K562 (cell line): ENCODE results near the gene CFAP221. TPM values are rescaled to one million over a fixed set of nuclear protein-coding genes. Genes with fewer than 3 reads are reported as not detected.

ENCODE experiments used
- ATAC-seq: fragments of 200-7000 bp; cut with Tn5 transposase; 3 replicates; pipeline ENCODE4 v1.9.1; 2020; ENCODE audit warnings: moderate library complexity
- BruUV-seq: library from RNA; stranded (reverse); fragments of 400-500 nt; replicated peaks from 2 replicates; lab custom pipeline; 2021; lab: Mats Ljungman, UMichigan
- CTCF ChIA-PET: fragments of 300-600 bp; formaldehyde crosslinking; extraction: SDS; loops from one replicate; lab custom pipeline; 2021; ENCODE audit warnings: low intra/inter-chr PET ratio; lab: Yijun Ruan, JAX
- POLR2A ChIA-PET: fragments of 300-600, 350-650 bp; sonication (Branson Sonifier 250); formaldehyde crosslinking; extraction: SDS; loops from one replicate; lab custom pipeline; 2021; ENCODE audit warnings: antibody characterized with exemption, inconsistent platforms; lab: Yijun Ruan, JAX
- DNase-seq, 4 experiments: peaks; one replicate each; pipeline versions ENCODE4 v3.0.0 to v3.0.0-alpha.2; 2011 to 2018; ENCODE audit warnings: low spot score in 3 of 4, mixed read lengths in 3 of 4; ENCODE audit errors: extremely low read depth in 1 of 4
- FAIRE-seq: peaks from 2 replicates; lab custom pipeline; 2011; peaks lifted over from hg19 to GRCh38; lab: Jason Lieb, UNC
- H2AFZ ChIP-seq: 2 replicates; pipeline ENCODE4 v1.6.0; 2011; ENCODE audit warnings: low read depth, low read length, control low read depth, inconsistent platforms
- H3K27ac ChIP-seq: fragments of 200-600 bp; 3 replicates; pipeline ENCODE4 v1.8.0; 2011; ENCODE audit warnings: low read depth, mild to moderate bottlenecking, control low read depth, inconsistent platforms, low read length, moderate library complexity, mixed read lengths; ENCODE audit errors: extremely low read depth
- H3K27me3 ChIP-seq, 2 experiments: fragments of 300-600 bp in 1 of 2; 2 replicates in 1 of 2; 3 replicates in 1 of 2; pipeline versions ENCODE4 v1.6.0 to v1.8.0; 2011; ENCODE audit warnings: inconsistent platforms in 2 of 2, low read length in 2 of 2, mild to moderate bottlenecking in 1 of 2, mixed read lengths in 1 of 2, moderate library complexity in 1 of 2; ENCODE audit not compliant: control insufficient read depth in 2 of 2, insufficient read depth in 2 of 2
- H3K36me3 ChIP-seq: fragments of 300-600 bp; 3 replicates; pipeline ENCODE4 v1.8.0; 2011; ENCODE audit warnings: mild to moderate bottlenecking, low read length, inconsistent platforms; ENCODE audit not compliant: control insufficient read depth, insufficient read depth
- H3K4me1 ChIP-seq, 2 experiments: fragments of 200-600 bp in 1 of 2; replicated peaks in 1 of 2; 2 replicates in 1 of 2; 3 replicates in 1 of 2; pipeline versions ENCODE4 v1.5.1 to v1.8.0; 2011; ENCODE audit warnings: inconsistent platforms in 2 of 2, low read length in 2 of 2, mild to moderate bottlenecking in 1 of 2, mixed read lengths in 1 of 2, moderate library complexity in 1 of 2; ENCODE audit not compliant: control insufficient read depth in 2 of 2, insufficient read depth in 2 of 2
- H3K4me2 ChIP-seq: 2 replicates; pipeline ENCODE4 v1.6.1; 2011; ENCODE audit warnings: low read length, control low read depth, inconsistent platforms, mixed read lengths; ENCODE audit not compliant: insufficient read depth
- H3K4me3 ChIP-seq: fragments of 200-600 bp; sonication (generic), shearing (Covaris generic); 2 replicates; pipeline ENCODE4 v1.5.1; 2016; ENCODE audit warnings: control low read depth, inconsistent platforms
- H3K79me2 ChIP-seq: fragments of 200-600 bp; 3 replicates; pipeline ENCODE4 v1.8.0; 2011; ENCODE audit warnings: low read length, inconsistent platforms; ENCODE audit not compliant: control insufficient read depth, insufficient read depth
- H3K9ac ChIP-seq, 2 experiments: 2 replicates each; pipeline versions ENCODE4 v1.6.0 to v1.6.1; 2011; ENCODE audit warnings: low read depth in 2 of 2, low read length in 2 of 2, control low read depth in 1 of 2, inconsistent platforms in 1 of 2, mild to moderate bottlenecking in 1 of 2, mixed read lengths in 1 of 2; ENCODE audit not compliant: insufficient read depth in 1 of 2
- H3K9me1 ChIP-seq: one replicate; pipeline ENCODE4 v1.6.0; 2011; ENCODE audit warnings: inconsistent platforms, mild to moderate bottlenecking, low read length, moderate library complexity; ENCODE audit not compliant: control insufficient read depth, insufficient read depth
- H3K9me3 ChIP-seq: replicated peaks from 2 replicates; pipeline ENCODE4 v1.5.1; 2011; ENCODE audit warnings: low read depth, low read length, inconsistent platforms; ENCODE audit not compliant: control insufficient read depth, insufficient read depth
- H4K20me1 ChIP-seq: replicated peaks from 2 replicates; pipeline ENCODE4 v1.6.1; 2011; ENCODE audit warnings: low read length, inconsistent platforms, mixed read lengths; ENCODE audit not compliant: control insufficient read depth, insufficient read depth
- CBFA2T2 ChIP-seq: fragments of 450-650 bp; conservative IDR thresholded peaks from 2 replicates; pipeline ENCODE4 v1.6.1; 2017; ENCODE audit warnings: mild to moderate bottlenecking
- ELK1 ChIP-seq: sonication (generic); formaldehyde crosslinking; IDR thresholded peaks from 2 replicates; pipeline ENCODE4 v1.8.1; 2022; ENCODE audit warnings: missing genetic modification reagents
- TSHZ1 ChIP-seq: fragments of 250-450 bp; sonication (Bioruptor Pico); IDR thresholded peaks from 2 replicates; pipeline ENCODE4 v1.4.0; 2020; ENCODE audit warnings: mild to moderate bottlenecking, moderate library complexity
- ZNF212 ChIP-seq: fragments of 450-650 bp; formaldehyde crosslinking; IDR thresholded peaks from 2 replicates; pipeline ENCODE4 v1.4.0; 2020; ENCODE audit warnings: mild to moderate bottlenecking
- WGBS: fragments of 100-300 bp; shearing (Covaris generic); methylation state at CpG from one replicate; pipeline ENCODE4 v1.1.6; 2016; ENCODE audit warnings: low coverage, mixed read lengths; ENCODE audit not compliant: insufficient coverage; ENCODE audit errors: missing lambda C conversion rate; 5-methylcytosine and 5-hydroxymethylcytosine counted together
- in situ Hi-C: fragments of 300-500 bp; cut with MboI; formaldehyde crosslinking; loops from 4 replicates; pipeline ENCODE4 v1.15.0; 2018; ENCODE audit warnings: inconsistent platforms, mixed read lengths
- intact Hi-C: fragments of 100-400 bp; cut with micrococcal nuclease; formaldehyde crosslinking; loops from 2 replicates; pipeline ENCODE4 v1.14.2; 2022
- polyA plus RNA-seq, 8 experiments: library from polyadenylated mRNA; depleted of rRNA in 4 of 8; stranded (reverse) in 5 of 8; unstranded in 3 of 8; fragments of >200 nt; fragmentation: Nextera tagmentation in 2 of 8; fragmentation: Illumina TruSeq in 1 of 8; extraction: Ambion mirVana in 2 of 8; extraction: Trizol in 1 of 8; gene quantifications; 2 replicates each; pipeline versions ENCODE4 v1.2.1 to v1.2.3, GENCODE V29; 2011 to 2014; ENCODE audit warnings: inconsistent platforms in 1 of 8, missing spikeins in 1 of 8
- total RNA-seq, 7 experiments: library from RNA; depleted of rRNA in 6 of 7; stranded (reverse); fragments of >200 nt in 6 of 7; fragmentation: Illumina TruSeq in 2 of 7; extraction: Trizol in 2 of 7; gene quantifications; 2 replicates each; pipeline versions ENCODE4 v1.2.1 to v1.2.3, GENCODE V29; 2011 to 2021; ENCODE audit warnings: low replicate concordance in 1 of 7
- TF ChIP-seq, protein P1 (sequence below): fragments of 250-450 bp; sonication (Bioruptor Pico); IDR thresholded peaks from 2 replicates; pipeline ENCODE4 v1.9.0; 2021; ENCODE audit warnings: mild to moderate bottlenecking, inconsistent platforms

Gene CFAP221
- total and polyA plus RNA-seq, 9 of the 15 experiments (the other 6 are each of a cell fraction or from before 2014, with no cell fraction given), result 0.09 to 1.4 (median 0.65) TPM

- Histone ChIP-seq H3K9ac (no peak overlapping the region), H3K79me2 (no peaks in the 10 kb centered on the region), H3K4me1 (no peaks in the 10 kb centered on the region), H3K36me3 (no peaks in the 10 kb centered on the region), H3K9me3 (no peaks in the 10 kb centered on the region), H3K4me3 (no peak overlapping the region), H4K20me1 (no peaks in the 10 kb centered on the region), H3K27ac (no peak overlapping the region), H2AFZ (no peak overlapping the region), H3K9me1 (no peaks in the 10 kb centered on the region), H3K4me2 (no peak overlapping the region), H3K27me3 (peaks cover 12 to 16% of the 10 kb centered on the region in 2 experiments; a peak in 4 of 5 replicates)
- intact Hi-C loops (no loop called here), in situ Hi-C loops (no loop called here)
- FAIRE-seq (no peak), DNase-seq (no peak), ATAC-seq (no peak)
- ChIA-PET CTCF (no interaction called here), POLR2A (no interaction called here)
- no TSS peak for BruUV-seq
- no peak for TF ChIP-seq ZNF212
- TF ChIP-seq TSHZ1 (CRISPR knock-in tag), result no peak
- TF ChIP-seq, protein P1, sequence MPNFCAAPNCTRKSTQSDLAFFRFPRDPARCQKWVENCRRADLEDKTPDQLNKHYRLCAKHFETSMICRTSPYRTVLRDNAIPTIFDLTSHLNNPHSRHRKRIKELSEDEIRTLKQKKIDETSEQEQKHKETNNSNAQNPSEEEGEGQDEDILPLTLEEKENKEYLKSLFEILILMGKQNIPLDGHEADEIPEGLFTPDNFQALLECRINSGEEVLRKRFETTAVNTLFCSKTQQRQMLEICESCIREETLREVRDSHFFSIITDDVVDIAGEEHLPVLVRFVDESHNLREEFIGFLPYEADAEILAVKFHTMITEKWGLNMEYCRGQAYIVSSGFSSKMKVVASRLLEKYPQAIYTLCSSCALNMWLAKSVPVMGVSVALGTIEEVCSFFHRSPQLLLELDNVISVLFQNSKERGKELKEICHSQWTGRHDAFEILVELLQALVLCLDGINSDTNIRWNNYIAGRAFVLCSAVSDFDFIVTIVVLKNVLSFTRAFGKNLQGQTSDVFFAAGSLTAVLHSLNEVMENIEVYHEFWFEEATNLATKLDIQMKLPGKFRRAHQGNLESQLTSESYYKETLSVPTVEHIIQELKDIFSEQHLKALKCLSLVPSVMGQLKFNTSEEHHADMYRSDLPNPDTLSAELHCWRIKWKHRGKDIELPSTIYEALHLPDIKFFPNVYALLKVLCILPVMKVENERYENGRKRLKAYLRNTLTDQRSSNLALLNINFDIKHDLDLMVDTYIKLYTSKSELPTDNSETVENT, result no peak
- TF ChIP-seq CBFA2T2, result no peak
- no peak for TF ChIP-seq ELK1
- WGBS, result 9% methylated on average over 2 of the region's 2 CpGs
Observed at GRCh38 chr2:119599384-119599783, 55.1 kb downstream of the CFAP221 start.
